ENCODE data around the gene PRR7.
A peak's percentile ranks its signal among the peaks of the same experiment; 100 is the strongest.
"Not testable (repeated sequence)": the region's sequence is repeated elsewhere in the genome, so short reads cannot be mapped to it uniquely, and the experiment has no call there.

PRR7 gene

GRCh38 chr5:177478711-177479646 lies 32.4 kb downstream of the PRR7 start:
- DNase-seq (ENCODE audit: low read depth), result peak; percentile 70
- H3K4me3 ChIP-seq (ENCODE audit: low read length), result no peak overlapping the region
- TF ChIP-seq CTCF (conservative IDR thresholded peaks at IDR 0.05; ENCODE audit: low read length), result no peak

- DNase-seq (ENCODE audit: low read depth), result peak; percentile 65
- no peak for TF ChIP-seq CTCF (conservative IDR thresholded peaks at IDR 0.05; ENCODE audit: low read length)
- H3K4me3 ChIP-seq (ENCODE audit: low read length), result no peak overlapping the region
Measured at GRCh38 chr5:177479774-177480173, 33.2 kb downstream of the PRR7 start.

GRCh38 chr5:177482359-177482795 lies 35.8 kb downstream of the PRR7 start:
- DNase-seq (ENCODE audit: low read depth), result no peak
- no peak overlapping the region for H3K4me3 ChIP-seq (ENCODE audit: low read length)
- no peak for TF ChIP-seq CTCF (conservative IDR thresholded peaks at IDR 0.05; ENCODE audit: low read length)

- TF ChIP-seq CTCF (conservative IDR thresholded peaks at IDR 0.05; ENCODE audit: low read length), result no peak
- H3K4me3 ChIP-seq (ENCODE audit: low read length), result no peak overlapping the region
- DNase-seq (ENCODE audit: low read depth), result no peak
Measured at GRCh38 chr5:177483042-177483441, 36.4 kb downstream of the PRR7 start.

GRCh38 chr5:177483994-177484901 lies 37.6 kb downstream of the PRR7 start:
- no peak overlapping the region; the same call in 1 of the 2 replicates for H3K4me3 ChIP-seq (ENCODE audit: low read length)
- no peak for TF ChIP-seq CTCF (conservative IDR thresholded peaks at IDR 0.05; ENCODE audit: low read length)
- DNase-seq (ENCODE audit: low read depth), result no peak

- no peak overlapping the region; the same call in 1 of the 2 replicates for H3K4me3 ChIP-seq (ENCODE audit: low read length)
- no peak for DNase-seq (ENCODE audit: low read depth)
- TF ChIP-seq CTCF (conservative IDR thresholded peaks at IDR 0.05; ENCODE audit: low read length), result no peak
Measured at GRCh38 chr5:177484902-177485549, 38.4 kb downstream of the PRR7 start.

GRCh38 chr5:177485753-177486152 lies 39.1 kb downstream of the PRR7 start:
- not testable (repeated sequence) for DNase-seq (ENCODE audit: low read depth); H3K4me3 ChIP-seq (ENCODE audit: low read length)

Measured in AG10803 (cell line).